ENCODE data around the gene FAM135A.
"Not testable (repeated sequence)": the region's sequence is repeated elsewhere in the genome, so short reads cannot be mapped to it uniquely, and the experiment has no call there.

The FAM135A gene

GRCh38 chr6:70563530-70563929, 150.2 kb downstream of the FAM135A start:
- Histone ChIP-seq H3K9ac (ENCODE audit: low read depth, low read length) (no peak overlapping the region), H3K4me1 (ENCODE audit: insufficient read depth, low read length) (peaks cover 7% of the 10 kb centered on the region; the same call in 1 of the 2 replicates), H3K9me3 (ENCODE audit: control insufficient read depth, insufficient read depth, low read length) (no peaks in the 10 kb centered on the region), H3K36me3 (ENCODE audit: insufficient read depth, low read length) (peaks cover 4% of the 10 kb centered on the region)

- Histone ChIP-seq H3K4me1 (ENCODE audit: insufficient read depth, low read length) (peaks cover 7% of the 10 kb centered on the region; the same call in 1 of the 2 replicates), H3K9ac (ENCODE audit: low read depth, low read length) (peak within 1 kb of the TSS; percentile 92), H3K9me3 (ENCODE audit: control insufficient read depth, insufficient read depth, low read length) (no peaks in the 10 kb centered on the region), H3K36me3 (ENCODE audit: insufficient read depth, low read length) (peaks cover 5% of the 10 kb centered on the region)
Observed at GRCh38 chr6:70566751-70567382, 153.6 kb downstream of the FAM135A start, which contains the start of gene SDHAF4. SDHAF4 (plus strand) TSS chr6:70566930; CDS start chr6:70566941, 11 bp downstream.

GRCh38 chr6:70574643-70575042, 161.3 kb downstream of the FAM135A start:
- no peak overlapping the region for H3K9ac ChIP-seq (ENCODE audit: low read depth, low read length)
- H3K36me3 ChIP-seq (ENCODE audit: insufficient read depth, low read length), result no peaks in the 10 kb centered on the region
- no peaks in the 10 kb centered on the region for H3K9me3 ChIP-seq (ENCODE audit: control insufficient read depth, insufficient read depth, low read length)
- no peaks in the 10 kb centered on the region for H3K4me1 ChIP-seq (ENCODE audit: insufficient read depth, low read length)

- no peaks in the 10 kb centered on the region for H3K9me3 ChIP-seq (ENCODE audit: control insufficient read depth, insufficient read depth, low read length)
- no peaks in the 10 kb centered on the region for H3K36me3 ChIP-seq (ENCODE audit: insufficient read depth, low read length)
- no peak overlapping the region for H3K9ac ChIP-seq (ENCODE audit: low read depth, low read length)
- H3K4me1 ChIP-seq (ENCODE audit: insufficient read depth, low read length), result no peaks in the 10 kb centered on the region
Observed at GRCh38 chr6:70575899-70576495, 162.7 kb downstream of the FAM135A start.

GRCh38 chr6:70586114-70586513, 172.8 kb downstream of the FAM135A start:
- Histone ChIP-seq H3K9ac (ENCODE audit: low read depth, low read length) (no peak overlapping the region), H3K4me1 (ENCODE audit: insufficient read depth, low read length) (no peaks in the 10 kb centered on the region), H3K36me3 (ENCODE audit: insufficient read depth, low read length) (peaks cover 6% of the 10 kb centered on the region), H3K9me3 (ENCODE audit: control insufficient read depth, insufficient read depth, low read length) (no peaks in the 10 kb centered on the region)

GRCh38 chr6:70590400-70590799, 177.1 kb downstream of the FAM135A start:
- H3K9me3 ChIP-seq (ENCODE audit: control insufficient read depth, insufficient read depth, low read length), result peaks cover 3% of the 10 kb centered on the region; the same call in 1 of the 2 replicates
- no peaks in the 10 kb centered on the region for H3K4me1 ChIP-seq (ENCODE audit: insufficient read depth, low read length)
- peaks cover 5% of the 10 kb centered on the region for H3K36me3 ChIP-seq (ENCODE audit: insufficient read depth, low read length)
- no peak overlapping the region for H3K9ac ChIP-seq (ENCODE audit: low read depth, low read length)

- peaks cover 5% of the 10 kb centered on the region for H3K36me3 ChIP-seq (ENCODE audit: insufficient read depth, low read length)
- peaks cover 3% of the 10 kb centered on the region; the same call in 1 of the 2 replicates for H3K9me3 ChIP-seq (ENCODE audit: control insufficient read depth, insufficient read depth, low read length)
- H3K4me1 ChIP-seq (ENCODE audit: insufficient read depth, low read length), result no peaks in the 10 kb centered on the region
- H3K9ac ChIP-seq (ENCODE audit: low read depth, low read length), result no peak overlapping the region
Observed at GRCh38 chr6:70592391-70593117, 179.2 kb downstream of the FAM135A start.

- Histone ChIP-seq H3K36me3 (ENCODE audit: insufficient read depth, low read length) (peaks cover 5% of the 10 kb centered on the region), H3K9ac (ENCODE audit: low read depth, low read length) (no peak overlapping the region), H3K9me3 (ENCODE audit: control insufficient read depth, insufficient read depth, low read length) (peaks cover 3% of the 10 kb centered on the region; the same call in 1 of the 2 replicates), H3K4me1 (ENCODE audit: insufficient read depth, low read length) (no peaks in the 10 kb centered on the region)
Observed at GRCh38 chr6:70593118-70593486, 179.8 kb downstream of the FAM135A start.

- Histone ChIP-seq H3K36me3 (ENCODE audit: insufficient read depth, low read length) (no peaks in the 10 kb centered on the region), H3K9ac (ENCODE audit: low read depth, low read length) (no peak overlapping the region), H3K9me3 (ENCODE audit: control insufficient read depth, insufficient read depth, low read length) (no peaks in the 10 kb centered on the region)
Observed at GRCh38 chr6:70599187-70599586, 185.9 kb downstream of the FAM135A start.

GRCh38 chr6:70601014-70601413, 187.7 kb downstream of the FAM135A start:
- H3K9ac ChIP-seq (ENCODE audit: low read depth, low read length), result no peak overlapping the region
- no peaks in the 10 kb centered on the region; the same call in 1 of the 2 replicates for H3K9me3 ChIP-seq (ENCODE audit: control insufficient read depth, insufficient read depth, low read length)
- H3K4me1 ChIP-seq (ENCODE audit: insufficient read depth, low read length), result peaks cover 16% of the 10 kb centered on the region; the same call in 1 of the 2 replicates

More at GRCh38 chr6:70599187-70599586, 185.9 kb downstream of the FAM135A start:
- H3K4me1 ChIP-seq (ENCODE audit: insufficient read depth, low read length), result peaks cover 16% of the 10 kb centered on the region; the same call in 1 of the 2 replicates

GRCh38 chr6:70604254-70604653, 190.9 kb downstream of the FAM135A start:
- Histone ChIP-seq H3K36me3 (ENCODE audit: insufficient read depth, low read length) (no peaks in the 10 kb centered on the region), H3K9me3 (ENCODE audit: control insufficient read depth, insufficient read depth, low read length) (no peaks in the 10 kb centered on the region; the same call in none of the 2 replicates), H3K4me1 (ENCODE audit: insufficient read depth, low read length) (peaks cover 16% of the 10 kb centered on the region; the same call in 1 of the 2 replicates), H3K9ac (ENCODE audit: low read depth, low read length) (no peak overlapping the region)

More at GRCh38 chr6:70601014-70601413, 187.7 kb downstream of the FAM135A start:
- H3K36me3 ChIP-seq (ENCODE audit: insufficient read depth, low read length), result no peaks in the 10 kb centered on the region

GRCh38 chr6:70607371-70607770, 194.1 kb downstream of the FAM135A start:
- H3K9ac ChIP-seq (ENCODE audit: low read depth, low read length); H3K4me1 ChIP-seq (ENCODE audit: insufficient read depth, low read length); H3K36me3 ChIP-seq (ENCODE audit: insufficient read depth, low read length); H3K9me3 ChIP-seq (ENCODE audit: control insufficient read depth, insufficient read depth, low read length): not testable (repeated sequence)

- H3K36me3 ChIP-seq (ENCODE audit: insufficient read depth, low read length); H3K9me3 ChIP-seq (ENCODE audit: control insufficient read depth, insufficient read depth, low read length); H3K9ac ChIP-seq (ENCODE audit: low read depth, low read length); H3K4me1 ChIP-seq (ENCODE audit: insufficient read depth, low read length): not testable (repeated sequence)
Observed at GRCh38 chr6:70609181-70609580, 195.9 kb downstream of the FAM135A start.

Data from ES-I3 (cell line).